Motor neuron (in vitro differentiated cells): ENCODE data around the gene IGSF9B. TPM values are rescaled to one million over a fixed set of nuclear protein-coding genes. Genes with fewer than 3 reads are reported as not detected.

Experiments
- ATAC-seq, 8 experiments: fragments of 200-7000 bp; cut with Tn5 transposase; replicated peaks in 6 of 8; 2 replicates each; pipeline ENCODE4 v1.8.0; 2021; ENCODE audit warnings: mild to moderate bottlenecking in 8 of 8, moderate library complexity in 8 of 8
- H3K27ac ChIP-seq, 2 donors: fragments of 250-450 bp; sonication (Bioruptor Pico); 2 replicates each; pipeline ENCODE4 v1.9.0; 2021; ENCODE audit warnings: antibody characterized with exemption in 2 of 2, mild to moderate bottlenecking in 2 of 2, moderate library complexity in 1 of 2
- H3K4me1 ChIP-seq, 2 donors: fragments of 250-450 bp; sonication (Bioruptor Pico); replicated peaks in 1 of 2; 2 replicates each; pipeline ENCODE4 v1.6.1; 2021; ENCODE audit warnings: antibody characterized with exemption in 2 of 2, mild to moderate bottlenecking in 2 of 2, moderate library complexity in 1 of 2
- H3K4me3 ChIP-seq, 5 donors: fragments of 250-450 bp; sonication (Bioruptor Pico); 2 replicates each; pipeline ENCODE4 v1.9.0; 2021; ENCODE audit warnings: antibody characterized with exemption in 5 of 5, mild to moderate bottlenecking in 5 of 5, moderate library complexity in 4 of 5
- WGBS, 10 experiments: fragments of 450-650 bp; shearing (Covaris generic); methylation state at CpG; one replicate each; pipeline ENCODE4 v1.0.0; 2022; 5-methylcytosine and 5-hydroxymethylcytosine counted together
- in situ Hi-C, 9 experiments: fragments of 400-800 bp; cut with MboI; loops; one replicate each; pipeline ENCODE4 v1.15.0; 2021; ENCODE audit warnings: low sequenced_read_pairs in 9 of 9, low pct_unique_long_range_greater_than_20kb in 2 of 9; ENCODE audit not compliant: unreplicated experiment in 9 of 9
- total RNA-seq, 8 experiments: library from RNA; unstranded; fragments of 300-600 nt; gene quantifications; 2 replicates each; pipeline versions ENCODE4 v1.2.3 to v1.2.4, GENCODE V29; 2022

The IGSF9B gene
- total RNA-seq, 8 experiments from 2014 or later = 1.3 to 32.1 (median 9.8) TPM

DNA sequence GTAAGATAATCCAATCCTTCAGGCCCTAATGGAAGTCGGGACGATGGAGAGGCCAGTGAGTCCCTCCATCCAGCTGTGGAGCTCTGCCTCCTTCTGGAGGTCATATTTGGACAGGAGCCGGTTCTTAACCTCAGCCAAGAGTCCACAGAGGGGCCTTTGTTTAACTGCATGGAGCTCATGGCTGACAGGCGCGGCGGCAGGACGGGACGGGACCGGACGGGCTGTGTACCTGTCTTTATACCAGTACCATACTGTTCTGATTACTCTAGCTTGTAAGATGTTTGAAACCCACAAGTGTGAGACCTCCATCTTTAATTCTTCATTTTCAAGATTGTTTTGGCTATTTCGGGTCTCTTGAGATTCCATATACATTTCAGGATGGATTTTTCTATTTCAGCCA lies 91.3 kb downstream of the IGSF9B start:
- in situ Hi-C loops = no loop called here
- no peak for ATAC-seq
- no peak overlapping the region for H3K4me3 ChIP-seq
- H3K27ac ChIP-seq = no peak overlapping the region
- 64 to 100% (median 80%) methylated on average over 1 to 11 of the region's 11 CpGs; no CpG with 5 or more reads in 3 of the 10 experiments for WGBS, 10 experiments
- H3K4me1 ChIP-seq = no peaks in the 10 kb centered on the region

DNA sequence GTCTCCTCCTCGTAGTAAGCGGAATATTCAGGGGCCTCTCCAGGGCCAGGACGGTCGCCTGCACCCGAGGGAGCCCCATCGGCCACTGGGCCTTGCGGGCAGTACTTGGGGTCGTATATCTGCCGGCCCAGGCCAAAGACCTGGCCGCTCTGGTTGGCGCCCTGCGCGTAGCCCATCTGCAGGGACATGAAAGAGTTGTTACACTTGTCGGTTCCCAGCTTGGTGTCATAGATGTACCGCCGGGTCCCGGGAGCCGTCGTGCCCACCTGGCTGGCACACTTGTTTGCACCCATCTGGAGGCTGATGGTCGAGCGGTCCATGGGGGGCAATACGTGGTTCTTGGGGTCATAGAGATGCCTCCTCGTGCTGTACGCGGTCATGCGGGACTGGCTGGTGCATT lies 92.0 kb downstream of the IGSF9B start:
- 34 to 100% (median 97%) methylated on average over 4 to 12 of the region's 26 CpGs; no CpG with 5 or more reads in 6 of the 10 experiments for WGBS, 10 experiments
- no peak for ATAC-seq
- Histone ChIP-seq H3K27ac (no peak overlapping the region), H3K4me3 (no peak overlapping the region), H3K4me1 (no peaks in the 10 kb centered on the region)
- in situ Hi-C loops = no loop called here

DNA sequence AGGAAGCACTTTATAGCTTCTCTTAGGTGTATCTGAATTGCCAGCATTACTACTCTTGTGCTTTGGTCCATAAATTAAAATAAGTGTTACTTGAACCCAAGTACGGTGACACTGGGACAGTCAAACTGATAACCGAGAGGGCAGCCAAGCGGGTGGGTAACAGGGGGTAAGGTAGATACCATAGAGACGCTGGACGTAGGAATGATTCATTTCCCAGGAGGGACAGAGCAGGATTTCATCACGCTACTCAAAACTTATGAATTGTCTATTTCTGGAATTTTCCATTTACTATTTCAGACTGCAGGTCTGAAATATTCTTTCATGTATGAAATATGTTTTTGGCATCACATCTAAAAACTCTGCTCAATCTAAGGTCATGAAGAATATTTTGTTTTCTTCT lies 96.6 kb downstream of the IGSF9B start:
- WGBS, 10 experiments = 23 to 100% (median 92%) methylated on average over 1 to 6 of the region's 6 CpGs; no CpG with 5 or more reads in 2 of the 10 experiments
- Histone ChIP-seq H3K27ac (no peak overlapping the region), H3K4me1 (no peaks in the 10 kb centered on the region), H3K4me3 (no peak overlapping the region)
- ATAC-seq = no peak
- in situ Hi-C loops = no loop called here

Other genes with a start within 250 kb of the IGSF9B start
- gene SPATA19, start 111.5 kb downstream of the IGSF9B start, total RNA-seq = under 1 TPM in 1 of 8 experiments, not detected in 7; 0.16 TPM
- gene JAM3, start 112.1 kb upstream of the IGSF9B start, total RNA-seq = 100 to 1,000 TPM in 1 of 8 experiments, 10 to 100 TPM in 7; 34.1 to 141 (median 58.4) TPM